ENCODE measurements around the gene ATRX. TPM values are rescaled to one million over a fixed set of nuclear protein-coding genes. Genes with fewer than 3 reads are reported as not detected.
A peak's percentile ranks its signal among the peaks of the same experiment; 100 is the strongest.

Gene ATRX
- total RNA-seq, 5 donors from 2014 or later (not counting 1 experiment from before 2014, with no cell fraction given), result 85.1 to 146 (median 90.1) TPM

GRCh38 chrX:77652095-77652494 is 133.9 kb downstream of the ATRX start:
- 86% methylated on average over 1 of the region's 5 CpGs for WGBS (ENCODE audit: insufficient coverage)
- no peaks in the 10 kb centered on the region for H3K9me3 Mint-ChIP-seq
- Histone ChIP-seq H3K4me3 (ENCODE audit: control insufficient read depth in 1 of 2, extremely low read depth in 1 of 2, low read length in 1 of 2) (no peak overlapping the region), H3K27ac (ENCODE audit: low read length) (no peak overlapping the region), H3K27me3 (replicated peaks in 1 of 2; ENCODE audit: control insufficient read depth in 2 of 2, extremely low read depth in 1 of 2, insufficient read depth in 2 of 2, low read length in 1 of 2) (no peaks in the 10 kb centered on the region), H3K9me3 (no peaks in the 10 kb centered on the region), H3K36me3 (ENCODE audit: control insufficient read depth in 2 of 2, extremely low read depth in 1 of 2, insufficient read depth in 1 of 2, low read length in 1 of 2) (peaks cover 0 to 4% of the 10 kb centered on the region in 2 donors), H3K4me1 (ENCODE audit: control insufficient read depth in 1 of 2, extremely low read depth in 1 of 2, insufficient read depth in 2 of 2, low read length in 2 of 2) (no peaks in the 10 kb centered on the region)
- peaks cover 34% of the 10 kb centered on the region for H3K36me3 Mint-ChIP-seq
- ChIA-PET CTCF (interaction anchor here in 1 of 2 donors (0.8 kb wide), 1 partner anchor 1482 kb away, joined by 6 read pairs; no protein-coding TSS in a partner anchor), POLR2A (no interaction called here)
- DNase-seq, result no peak
- peaks cover 5 to 14% (median 6%) of the 10 kb centered on the region in 3 donors for H3K4me1 Mint-ChIP-seq
- ATAC-seq (replicated peaks in 1 of 4), result no peak
- H3K27ac Mint-ChIP-seq, result no peak overlapping the region
- H3K27me3 Mint-ChIP-seq, result peaks cover 0 to 5% of the 10 kb centered on the region in 2 donors
- H3K4me3 Mint-ChIP-seq, result no peak overlapping the region

- Histone ChIP-seq H3K36me3 (ENCODE audit: control insufficient read depth in 2 of 2, extremely low read depth in 1 of 2, insufficient read depth in 1 of 2, low read length in 1 of 2) (peaks cover 0 to 10% of the 10 kb centered on the region in 2 donors), H3K27me3 (replicated peaks in 1 of 2; ENCODE audit: control insufficient read depth in 2 of 2, extremely low read depth in 1 of 2, insufficient read depth in 2 of 2, low read length in 1 of 2) (no peaks in the 10 kb centered on the region), H3K9me3 (no peaks in the 10 kb centered on the region), H3K4me3 (ENCODE audit: control insufficient read depth in 1 of 2, extremely low read depth in 1 of 2, low read length in 1 of 2) (no peak overlapping the region), H3K4me1 (ENCODE audit: control insufficient read depth in 1 of 2, extremely low read depth in 1 of 2, insufficient read depth in 2 of 2, low read length in 2 of 2) (no peaks in the 10 kb centered on the region), H3K27ac (ENCODE audit: low read length) (no peak overlapping the region)
- CTCF ChIA-PET, result interaction anchor here in 1 of 2 donors (1.3 kb wide), 1 partner anchor 46 kb away, joined by 4 read pairs; no protein-coding TSS in a partner anchor
- Mint-ChIP-seq H3K27ac (no peak overlapping the region), H3K27me3 (peaks cover 0 to 3% of the 10 kb centered on the region in 2 donors), H3K36me3 (peaks cover 59% of the 10 kb centered on the region), H3K9me3 (peaks cover 0 to 3% (median 0%) of the 10 kb centered on the region in 3 donors), H3K4me3 (no peak overlapping the region), H3K4me1 (peaks cover 0 to 5% (median 0%) of the 10 kb centered on the region in 3 donors)
- ATAC-seq (replicated peaks in 1 of 4), result no peak
- POLR2A ChIA-PET, result interaction anchor here in 1 of 2 donors (0.7 kb wide), 1 partner anchor 19 kb away, joined by 9 read pairs; no protein-coding TSS in a partner anchor
- WGBS (ENCODE audit: insufficient coverage), result no CpG with 5 or more reads among the region's 4 CpGs
- no peak for DNase-seq
Measured at GRCh38 chrX:77640702-77641101, 145.3 kb downstream of the ATRX start.

GRCh38 chrX:77639820-77640219 is 146.2 kb downstream of the ATRX start:
- H3K9me3 Mint-ChIP-seq, result peaks cover 0 to 3% (median 0%) of the 10 kb centered on the region in 3 donors
- no peaks in the 10 kb centered on the region for H3K9me3 ChIP-seq
- H3K27ac Mint-ChIP-seq, result no peak overlapping the region

GRCh38 chrX:77638397-77638796 is 147.6 kb downstream of the ATRX start:
- H3K4me3 ChIP-seq (ENCODE audit: control insufficient read depth in 1 of 2, extremely low read depth in 1 of 2, low read length in 1 of 2), result no peak overlapping the region
- Mint-ChIP-seq H3K27me3 (peaks cover 0 to 3% of the 10 kb centered on the region in 2 donors), H3K27ac (no peak overlapping the region), H3K36me3 (peaks cover 55% of the 10 kb centered on the region), H3K4me1 (peaks cover 0 to 3% (median 0%) of the 10 kb centered on the region in 3 donors), H3K4me3 (no peak overlapping the region), H3K9me3 (no peaks in the 10 kb centered on the region)
- ATAC-seq (replicated peaks in 1 of 4), result no peak
- POLR2A ChIA-PET, result no interaction called here
- no peak overlapping the region for H3K27ac ChIP-seq (ENCODE audit: low read length)
- H3K27me3 ChIP-seq (replicated peaks in 1 of 2; ENCODE audit: control insufficient read depth in 2 of 2, extremely low read depth in 1 of 2, insufficient read depth in 2 of 2, low read length in 1 of 2), result no peaks in the 10 kb centered on the region
- H3K4me1 ChIP-seq (ENCODE audit: control insufficient read depth in 1 of 2, extremely low read depth in 1 of 2, insufficient read depth in 2 of 2, low read length in 2 of 2), result no peaks in the 10 kb centered on the region
- no CpG with 5 or more reads among the region's 8 CpGs for WGBS (ENCODE audit: insufficient coverage)
- H3K36me3 ChIP-seq (ENCODE audit: control insufficient read depth in 2 of 2, extremely low read depth in 1 of 2, insufficient read depth in 1 of 2, low read length in 1 of 2), result peaks cover 0 to 6% of the 10 kb centered on the region in 2 donors
- DNase-seq, result no peak
- CTCF ChIA-PET, result no interaction called here
- H3K9me3 ChIP-seq, result no peaks in the 10 kb centered on the region

More at GRCh38 chrX:77639820-77640219, 146.2 kb downstream of the ATRX start:
- ChIA-PET POLR2A (no interaction called here), CTCF (no interaction called here)
- ATAC-seq (replicated peaks in 1 of 4), result no peak
- WGBS (ENCODE audit: insufficient coverage), result no CpG with 5 or more reads among the region's 1 CpG
- Histone ChIP-seq H3K4me1 (ENCODE audit: control insufficient read depth in 1 of 2, extremely low read depth in 1 of 2, insufficient read depth in 2 of 2, low read length in 2 of 2) (no peaks in the 10 kb centered on the region), H3K36me3 (ENCODE audit: control insufficient read depth in 2 of 2, extremely low read depth in 1 of 2, insufficient read depth in 1 of 2, low read length in 1 of 2) (peaks cover 0 to 6% of the 10 kb centered on the region in 2 donors), H3K27me3 (replicated peaks in 1 of 2; ENCODE audit: control insufficient read depth in 2 of 2, extremely low read depth in 1 of 2, insufficient read depth in 2 of 2, low read length in 1 of 2) (no peaks in the 10 kb centered on the region), H3K27ac (ENCODE audit: low read length) (no peak overlapping the region), H3K4me3 (ENCODE audit: control insufficient read depth in 1 of 2, extremely low read depth in 1 of 2, low read length in 1 of 2) (no peak overlapping the region)
- peaks cover 0 to 5% (median 0%) of the 10 kb centered on the region in 3 donors for H3K4me1 Mint-ChIP-seq
- H3K27me3 Mint-ChIP-seq, result peaks cover 0 to 3% of the 10 kb centered on the region in 2 donors
- no peak overlapping the region for H3K4me3 Mint-ChIP-seq
- peaks cover 55% of the 10 kb centered on the region for H3K36me3 Mint-ChIP-seq
- DNase-seq, result no peak

GRCh38 chrX:77635373-77635772 is 150.6 kb downstream of the ATRX start:
- ChIA-PET POLR2A (no interaction called here), CTCF (no interaction called here)
- Mint-ChIP-seq H3K27me3 (peaks cover 0 to 3% of the 10 kb centered on the region in 2 donors), H3K36me3 (peaks cover 43% of the 10 kb centered on the region), H3K4me1 (no peaks in the 10 kb centered on the region), H3K4me3 (no peak overlapping the region), H3K9me3 (no peaks in the 10 kb centered on the region), H3K27ac (no peak overlapping the region)
- ATAC-seq (replicated peaks in 1 of 4) (no peak), DNase-seq (no peak)
- Histone ChIP-seq H3K4me1 (ENCODE audit: control insufficient read depth in 1 of 2, extremely low read depth in 1 of 2, insufficient read depth in 2 of 2, low read length in 2 of 2) (no peaks in the 10 kb centered on the region), H3K36me3 (ENCODE audit: control insufficient read depth in 2 of 2, extremely low read depth in 1 of 2, insufficient read depth in 1 of 2, low read length in 1 of 2) (peaks cover 0 to 20% of the 10 kb centered on the region in 2 donors), H3K27me3 (replicated peaks in 1 of 2; ENCODE audit: control insufficient read depth in 2 of 2, extremely low read depth in 1 of 2, insufficient read depth in 2 of 2, low read length in 1 of 2) (no peaks in the 10 kb centered on the region), H3K4me3 (ENCODE audit: control insufficient read depth in 1 of 2, extremely low read depth in 1 of 2, low read length in 1 of 2) (no peak overlapping the region), H3K27ac (ENCODE audit: low read length) (no peak overlapping the region), H3K9me3 (no peaks in the 10 kb centered on the region)
- WGBS (ENCODE audit: insufficient coverage), result 86% methylated on average over 1 of the region's 2 CpGs

GRCh38 chrX:77628294-77629025 is 157.6 kb downstream of the ATRX start:
- POLR2A ChIA-PET, result no interaction called here
- Mint-ChIP-seq H3K36me3 (peaks cover 24% of the 10 kb centered on the region), H3K4me3 (no peak overlapping the region), H3K27me3 (peaks cover 0 to 12% of the 10 kb centered on the region in 2 donors), H3K9me3 (no peaks in the 10 kb centered on the region), H3K4me1 (peaks cover 6 to 15% (median 7%) of the 10 kb centered on the region in 3 donors), H3K27ac (no peak overlapping the region)
- no CpG with 5 or more reads among the region's 1 CpG for WGBS (ENCODE audit: insufficient coverage)
- Histone ChIP-seq H3K27ac (ENCODE audit: low read length) (no peak overlapping the region), H3K4me1 (ENCODE audit: control insufficient read depth in 1 of 2, extremely low read depth in 1 of 2, insufficient read depth in 2 of 2, low read length in 2 of 2) (no peaks in the 10 kb centered on the region), H3K9me3 (no peaks in the 10 kb centered on the region), H3K36me3 (ENCODE audit: control insufficient read depth in 2 of 2, extremely low read depth in 1 of 2, insufficient read depth in 1 of 2, low read length in 1 of 2) (peaks cover 0 to 14% of the 10 kb centered on the region in 2 donors), H3K27me3 (replicated peaks in 1 of 2; ENCODE audit: control insufficient read depth in 2 of 2, extremely low read depth in 1 of 2, insufficient read depth in 2 of 2, low read length in 1 of 2) (no peaks in the 10 kb centered on the region), H3K4me3 (ENCODE audit: control insufficient read depth in 1 of 2, extremely low read depth in 1 of 2, low read length in 1 of 2) (no peak overlapping the region)
- CTCF ChIA-PET, result interaction anchor here in 1 of 2 donors (0.6 kb wide), 1 partner anchor 272 kb away, joined by 3 read pairs; no protein-coding TSS in a partner anchor
- no peak for ATAC-seq (replicated peaks in 1 of 4)
- DNase-seq, result peak in 1 of 35 experiments; percentile 3

Measured in T-cell (primary cell).